Gastrocnemius medialis (tissue), 4 donors: ENCODE results near the gene MEOX2. TPM values are rescaled to one million over a fixed set of nuclear protein-coding genes. Genes with fewer than 3 reads are reported as not detected.

Source experiments
- ATAC-seq, 2 donors: fragments of 150-250 bp; one replicate each; pipeline ENCODE4 v1.9.1; 2016
- DNase-seq, 2 donors: peaks; one replicate each; pipeline ENCODE4 v3.0.0-alpha.2; 2019
- H3K27ac ChIP-seq, 4 donors: fragments of 200-600 bp; sonication (generic); 1 replicate in 1 of 4; 2 replicates in 3 of 4; pipeline ENCODE4 v1.5.1; 2016 to 2018; ENCODE audit warnings: mild to moderate bottlenecking in 2 of 4, moderate library complexity in 1 of 4
- H3K27me3 ChIP-seq, 3 donors: fragments of 200-600 bp; sonication (generic) in 2 of 3; 1 replicate in 1 of 3; 2 replicates in 2 of 3; pipeline versions ENCODE4 v1.5.1 to v1.6.0; 2016 to 2019; ENCODE audit warnings: mild to moderate bottlenecking in 1 of 3, moderate library complexity in 1 of 3
- H3K36me3 ChIP-seq, 2 donors: fragments of 200-600 bp; sonication (generic) in 1 of 2; one replicate each; pipeline ENCODE4 v1.5.1; 2017 to 2018
- H3K4me1 ChIP-seq, 2 donors: fragments of 200-600 bp; sonication (generic) in 1 of 2; one replicate each; pipeline ENCODE4 v1.5.1; 2016 to 2017; ENCODE audit warnings: mild to moderate bottlenecking in 2 of 2
- H3K4me3 ChIP-seq, 4 donors: fragments of 200-600 bp; sonication (generic) in 3 of 4; 1 replicate in 1 of 4; 2 replicates in 3 of 4; pipeline ENCODE4 v1.5.1; 2016 to 2019; ENCODE audit warnings: mild to moderate bottlenecking in 2 of 4
- H3K9me3 ChIP-seq, 3 donors: fragments of 200-600 bp; sonication (generic) in 2 of 3; 1 replicate in 1 of 3; 2 replicates in 2 of 3; pipeline ENCODE4 v1.5.1; 2016 to 2019
- POLR2A ChIP-seq, 2 donors: fragments of 450-650 bp; IDR thresholded peaks; one replicate each; pipeline ENCODE4 v1.6.1; 2017; ENCODE audit warnings: antibody characterized with exemption in 2 of 2, mild to moderate bottlenecking in 2 of 2, moderate library complexity in 2 of 2
- in situ Hi-C, 4 donors: fragments of 200-750 bp; cut with MboI; loops; one replicate each; pipeline versions ENCODE4 v1.15.0 to v1.8.0; 2017; ENCODE audit warnings: low sequenced_read_pairs in 4 of 4
- intact Hi-C: fragments of 100-400 bp; cut with DNase I; formaldehyde crosslinking; loops from one replicate; pipeline ENCODE4 v1.15.1; 2023; ENCODE audit warnings: low total_unique reads
- total RNA-seq, 4 donors: library from RNA; depleted of rRNA; stranded (reverse); fragments of >200 nt; gene quantifications; one replicate each; pipeline versions ENCODE4 v1.1.0 to v1.2.3, GENCODE V29; 2016
- TF ChIP-seq, protein P1 (sequence below), 5 experiments: fragments of 450-650 bp in 3 of 5; fragments of 200-600 bp in 2 of 5; sonication (generic) in 2 of 5; IDR thresholded peaks in 4 of 5; conservative IDR thresholded peaks in 1 of 5; 1 replicate in 4 of 5; 2 replicates in 1 of 5; pipeline ENCODE4 v1.5.1; 2016 to 2019; ENCODE audit warnings: antibody characterized with exemption in 5 of 5, mild to moderate bottlenecking in 3 of 5, moderate library complexity in 3 of 5

Gene MEOX2
- total RNA-seq, 4 donors from 2014 or later: 4.3 to 16.2 (median 7.3) TPM

DNA sequence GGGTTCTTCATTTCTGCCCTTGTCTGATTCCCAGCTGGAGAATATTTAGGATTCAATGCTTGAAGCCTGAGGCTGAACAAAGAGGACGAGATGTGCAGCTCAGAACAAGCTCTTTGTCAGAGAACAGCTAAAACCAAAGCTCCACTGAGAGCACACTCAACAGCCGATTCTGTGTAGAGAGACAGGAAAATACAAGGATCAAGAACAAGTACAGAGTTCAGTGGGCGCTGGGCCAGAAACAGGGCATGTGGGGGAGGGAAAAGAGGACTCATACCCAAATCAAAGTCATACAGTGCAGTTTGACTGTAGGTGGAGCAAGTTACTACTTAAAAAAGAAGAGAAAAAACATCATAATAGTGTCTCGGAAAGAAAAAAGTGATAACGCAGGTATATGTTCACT is 124.6 kb downstream of the MEOX2 start, which contains the start of gene AGMO:
Gene AGMO, minus strand, starts transcription at position 181 of the 400 bp plus-strand sequence.
- DNase-seq (peak; percentile 10 to 48), ATAC-seq (peak; percentile 56 to 66)
- TF ChIP-seq, protein P1, sequence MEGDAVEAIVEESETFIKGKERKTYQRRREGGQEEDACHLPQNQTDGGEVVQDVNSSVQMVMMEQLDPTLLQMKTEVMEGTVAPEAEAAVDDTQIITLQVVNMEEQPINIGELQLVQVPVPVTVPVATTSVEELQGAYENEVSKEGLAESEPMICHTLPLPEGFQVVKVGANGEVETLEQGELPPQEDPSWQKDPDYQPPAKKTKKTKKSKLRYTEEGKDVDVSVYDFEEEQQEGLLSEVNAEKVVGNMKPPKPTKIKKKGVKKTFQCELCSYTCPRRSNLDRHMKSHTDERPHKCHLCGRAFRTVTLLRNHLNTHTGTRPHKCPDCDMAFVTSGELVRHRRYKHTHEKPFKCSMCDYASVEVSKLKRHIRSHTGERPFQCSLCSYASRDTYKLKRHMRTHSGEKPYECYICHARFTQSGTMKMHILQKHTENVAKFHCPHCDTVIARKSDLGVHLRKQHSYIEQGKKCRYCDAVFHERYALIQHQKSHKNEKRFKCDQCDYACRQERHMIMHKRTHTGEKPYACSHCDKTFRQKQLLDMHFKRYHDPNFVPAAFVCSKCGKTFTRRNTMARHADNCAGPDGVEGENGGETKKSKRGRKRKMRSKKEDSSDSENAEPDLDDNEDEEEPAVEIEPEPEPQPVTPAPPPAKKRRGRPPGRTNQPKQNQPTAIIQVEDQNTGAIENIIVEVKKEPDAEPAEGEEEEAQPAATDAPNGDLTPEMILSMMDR (IDR thresholded peaks at IDR 0.05 in 4 of 5, conservative IDR thresholded peaks at IDR 0.05 in 1 of 5): no peak
- TF ChIP-seq POLR2A (IDR thresholded peaks at IDR 0.05): no peak
- Histone ChIP-seq H3K4me1 (no peaks in the 10 kb centered on the region), H3K4me3 (peak within 1 kb of the TSS; percentile 7 to 41 (median 32)), H3K27me3 (no peaks in the 10 kb centered on the region), H3K27ac (peak within 1 kb of the TSS; percentile 66 to 74 (median 73)), H3K9me3 (no peaks in the 10 kb centered on the region), H3K36me3 (no peaks in the 10 kb centered on the region)
- intact Hi-C loops (loop anchor here (10.0 kb wide), 1 partner anchor 263 kb away; no protein-coding TSS in a partner anchor), in situ Hi-C loops (loop anchor here in 1 of 4 donors (25.0 kb wide), 1 partner anchor 500 kb away; no protein-coding TSS in a partner anchor)

Other genes starting within 250 kb of the MEOX2 start
- gene AGMO, start 124.7 kb downstream of the MEOX2 start, total RNA-seq: under 1 TPM in 2 of 4 donors, not detected in 2; 0.11 to 0.55 TPM